DMS 273 (cell line): Measurements from ENCODE around the gene IER2.

ENCODE experiments used
- DNase-seq: peaks from one replicate; lab custom pipeline; 2025; ENCODE audit not compliant: unreplicated experiment; lab: John Stamatoyannopoulos, UW

The IER2 gene

GRCh38 chr19:13118424-13119193 lies 31.6 kb upstream of the IER2 start:
- peak; percentile 82 for DNase-seq

GRCh38 chr19:13119627-13120026 lies 30.6 kb upstream of the IER2 start:
- DNase-seq: no peak

- no peak for DNase-seq
Measured at GRCh38 chr19:13120031-13120430, 30.2 kb upstream of the IER2 start.

- DNase-seq: no peak
Measured at GRCh38 chr19:13120817-13121216, 29.4 kb upstream of the IER2 start.

- no peak for DNase-seq
Measured at GRCh38 chr19:13121551-13122274, 28.5 kb upstream of the IER2 start.

DNA sequence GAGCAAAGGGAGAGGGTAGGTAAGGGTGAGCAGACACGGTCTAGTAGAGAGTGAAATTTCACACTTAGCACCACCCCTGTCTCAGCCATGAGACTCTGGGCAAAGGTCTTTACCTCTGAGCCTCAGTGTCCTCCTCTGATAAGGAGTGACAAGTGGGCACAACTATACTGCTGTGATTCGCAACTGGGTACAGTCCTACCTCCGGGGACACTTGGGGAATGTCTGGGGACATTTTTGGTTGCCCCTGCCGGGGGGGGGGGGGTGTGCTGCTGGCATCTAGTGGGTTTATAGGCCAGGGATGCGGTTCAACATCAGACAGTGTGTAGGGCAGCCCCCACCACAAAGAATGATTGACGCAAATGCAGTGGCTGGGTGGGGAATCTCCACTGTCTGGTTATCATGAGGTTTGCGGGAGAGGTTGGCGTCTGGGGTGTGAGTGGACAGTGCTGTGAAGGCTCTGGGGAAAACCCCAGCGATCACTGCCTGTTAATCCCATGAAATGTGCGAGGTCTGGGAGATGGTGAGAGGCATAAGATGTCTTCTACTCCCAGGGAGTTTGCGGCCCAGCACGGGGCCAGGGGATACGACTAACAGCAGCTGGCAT lies 27.8 kb upstream of the IER2 start:
- DNase-seq: no peak

- DNase-seq: no peak
Measured at GRCh38 chr19:13122980-13123957, 26.9 kb upstream of the IER2 start.

DNA sequence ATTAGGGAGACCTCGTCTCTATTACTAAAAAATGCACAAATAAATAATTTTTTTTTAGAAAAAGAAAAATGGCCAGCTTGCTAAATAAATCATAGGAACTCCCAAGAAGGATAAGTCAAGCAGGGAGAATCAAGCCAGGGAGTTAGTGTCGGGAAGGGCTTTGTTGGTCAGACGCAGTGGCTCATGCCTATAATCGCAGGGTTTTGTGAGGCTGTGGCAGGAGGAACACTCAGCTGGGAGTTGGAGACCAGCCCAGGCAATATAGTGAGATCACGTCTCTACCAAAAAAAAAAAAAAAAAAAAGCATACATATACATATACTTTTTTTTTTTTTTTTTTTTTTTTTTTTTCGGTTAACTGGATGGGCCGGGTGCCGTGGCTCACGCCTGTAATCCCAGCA lies 23.2 kb upstream of the IER2 start:
- DNase-seq: no peak

DNA sequence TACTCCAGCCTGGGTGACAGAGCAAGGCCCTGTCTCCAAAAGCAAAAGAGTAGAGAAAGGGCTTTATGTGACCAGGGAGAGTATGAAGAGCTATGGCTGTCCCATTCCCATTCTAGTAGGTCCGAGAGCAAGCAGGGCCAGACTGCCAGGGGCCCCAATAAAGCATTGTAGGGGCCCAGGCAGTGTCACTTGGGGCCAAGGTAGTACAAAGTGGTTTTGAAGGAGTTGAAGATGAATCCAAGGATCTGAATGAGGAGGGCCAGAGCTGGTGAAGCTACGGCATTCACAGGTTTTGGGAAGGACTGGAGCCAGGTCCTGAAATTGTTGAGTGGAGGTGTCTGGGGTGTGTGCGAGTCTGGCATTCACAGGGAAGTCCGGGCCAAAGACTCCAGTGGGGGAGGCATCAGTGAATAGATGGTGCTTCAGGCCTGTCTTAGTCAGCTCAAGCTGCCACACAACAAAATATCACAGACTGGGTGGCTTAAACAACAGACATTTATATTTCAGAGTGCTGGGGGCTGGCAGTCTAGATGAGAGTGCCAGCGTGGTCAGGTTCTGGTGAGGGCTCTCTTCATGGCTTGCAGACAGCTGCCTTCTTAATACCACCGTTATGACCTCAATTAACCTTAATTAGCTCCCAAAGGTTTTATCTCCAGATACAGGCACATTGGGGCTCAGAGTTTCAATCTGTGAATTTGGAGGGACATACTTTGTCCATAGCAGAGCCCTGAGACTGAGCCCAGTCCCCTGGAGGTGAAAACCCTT lies 22.2 kb upstream of the IER2 start:
- no peak for DNase-seq

GRCh38 chr19:13128583-13128982 lies 21.6 kb upstream of the IER2 start:
- no peak for DNase-seq

DNA sequence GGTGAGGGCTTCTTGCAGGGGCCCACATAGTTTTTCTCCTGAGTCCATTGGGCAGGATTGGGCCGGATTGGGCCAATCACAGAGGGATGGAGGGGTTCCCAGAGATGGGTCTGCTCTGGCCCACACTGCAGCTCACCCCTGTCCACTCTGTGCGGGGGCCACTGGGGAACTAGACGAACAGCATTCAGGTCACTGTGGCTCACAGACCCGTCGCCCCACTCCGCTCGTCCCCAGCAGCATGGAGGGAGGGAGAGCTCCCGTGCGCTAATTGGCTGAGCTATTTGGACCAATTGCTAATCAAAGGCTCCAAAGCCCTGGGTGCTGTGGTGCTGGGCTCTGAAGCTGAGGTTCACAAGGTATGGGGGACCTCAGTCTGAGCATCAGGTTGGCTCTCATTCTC lies 20.8 kb upstream of the IER2 start:
- no peak for DNase-seq

DNA sequence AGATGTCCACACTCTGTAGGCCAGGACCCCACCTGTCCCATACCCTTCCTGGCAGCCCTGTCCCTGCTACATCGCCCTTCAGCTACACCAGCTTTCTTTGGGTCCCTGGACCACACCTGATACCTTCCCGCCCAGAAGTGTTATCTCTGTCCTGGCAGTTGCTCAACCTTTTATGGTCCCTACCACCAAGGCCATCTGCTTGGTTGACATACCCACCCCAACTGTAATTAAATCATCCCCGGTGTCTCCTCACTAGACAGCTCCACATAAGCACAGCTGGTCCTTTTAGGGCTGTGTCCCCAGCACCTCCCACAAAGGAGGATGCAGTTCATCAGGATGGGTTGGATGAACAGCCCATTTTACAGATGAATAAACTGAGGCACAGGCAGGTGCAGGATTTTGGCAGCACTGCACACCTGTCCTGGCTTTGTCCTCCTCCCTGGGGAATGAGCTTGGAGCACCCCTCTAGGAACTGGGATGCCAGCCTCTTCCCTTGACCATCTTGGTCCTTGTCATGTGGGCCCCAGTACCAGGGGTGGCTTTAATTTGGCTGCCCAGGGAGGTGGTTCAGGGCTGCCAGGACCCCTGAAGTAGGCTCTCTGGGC lies 19.2 kb upstream of the IER2 start:
- no peak for DNase-seq

DNA sequence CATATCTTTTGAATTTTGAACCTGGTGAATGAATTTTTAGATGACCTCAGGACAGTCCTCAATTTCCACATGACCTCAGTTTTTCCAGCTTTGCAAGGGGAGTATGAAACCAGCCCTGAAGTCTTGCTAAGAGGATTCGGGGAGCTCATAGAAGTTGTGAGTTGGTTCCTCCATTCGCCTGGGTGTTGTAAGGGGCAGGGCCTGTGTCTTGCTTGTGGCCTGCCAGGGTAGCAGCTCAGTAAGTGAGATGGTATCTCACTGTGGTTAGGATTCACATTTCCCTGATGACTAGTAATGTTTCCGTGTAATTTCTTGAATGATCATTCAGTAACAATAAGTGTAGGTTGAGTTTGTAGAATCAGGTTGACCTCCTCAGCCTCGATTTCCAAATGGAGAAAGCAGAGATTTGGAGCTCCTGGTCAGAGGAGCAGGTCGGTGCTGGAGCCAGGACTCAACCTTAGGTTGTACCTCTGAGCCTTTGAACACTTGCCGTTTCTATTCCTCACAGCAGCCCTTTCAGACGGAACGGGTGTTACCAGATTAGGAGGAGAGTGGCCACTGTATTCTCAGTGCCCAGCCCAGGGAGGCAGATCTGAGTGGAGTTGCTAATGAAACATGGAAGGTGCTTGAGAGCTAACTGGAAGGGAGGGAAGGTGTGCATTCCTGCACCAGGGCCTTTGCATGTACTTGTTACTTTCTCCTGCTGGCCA lies 17.6 kb upstream of the IER2 start:
- DNase-seq: no peak

DNA sequence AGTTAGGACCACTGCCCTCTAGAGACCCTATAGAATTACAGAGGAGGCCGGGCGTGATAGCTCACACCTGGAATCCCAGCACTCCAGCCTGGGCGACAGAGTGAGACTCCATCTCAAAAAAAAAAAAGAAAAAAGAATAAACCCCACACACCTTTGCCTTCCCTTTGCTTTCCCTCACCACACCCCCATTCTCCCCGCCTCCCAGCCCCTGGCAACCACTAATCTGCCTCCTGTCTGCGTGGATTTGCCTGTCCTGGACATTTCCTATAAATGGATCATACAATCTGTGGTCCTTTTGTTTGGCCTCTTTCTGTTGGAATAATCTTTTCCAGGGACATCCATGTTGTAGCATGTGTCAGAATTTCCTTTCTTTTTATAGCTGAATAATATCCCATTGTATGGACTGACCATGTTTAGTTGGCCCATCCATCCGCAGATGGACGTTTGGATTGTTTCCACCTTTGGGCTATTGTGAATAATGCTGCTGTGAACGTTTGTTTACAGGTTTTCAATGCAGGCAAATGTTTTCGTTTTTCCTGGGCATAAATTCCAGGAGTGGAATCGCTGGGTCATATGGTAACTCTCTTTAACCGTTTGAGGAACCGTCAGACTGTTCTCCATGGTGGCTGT lies 16.9 kb upstream of the IER2 start:
- no peak for DNase-seq

DNA sequence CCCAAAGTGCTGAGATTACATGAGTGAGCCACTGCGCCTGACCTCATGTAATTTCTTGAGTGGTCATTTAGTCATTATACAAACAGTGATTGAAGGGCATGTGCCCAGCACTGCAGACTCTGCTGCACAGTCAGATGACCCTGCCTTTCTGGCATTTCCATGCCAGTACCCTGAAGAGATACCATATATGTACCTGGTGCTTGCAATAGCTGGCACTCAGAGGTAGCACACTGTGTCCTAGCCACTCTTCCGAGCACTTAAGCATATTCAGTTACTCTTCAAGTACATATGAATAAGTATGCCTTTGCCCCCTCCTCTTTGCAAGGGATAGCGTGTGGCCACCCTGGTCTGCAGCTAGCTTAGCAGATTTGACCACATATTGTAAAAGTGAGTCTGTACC lies 15.6 kb upstream of the IER2 start:
- no peak for DNase-seq

DNA sequence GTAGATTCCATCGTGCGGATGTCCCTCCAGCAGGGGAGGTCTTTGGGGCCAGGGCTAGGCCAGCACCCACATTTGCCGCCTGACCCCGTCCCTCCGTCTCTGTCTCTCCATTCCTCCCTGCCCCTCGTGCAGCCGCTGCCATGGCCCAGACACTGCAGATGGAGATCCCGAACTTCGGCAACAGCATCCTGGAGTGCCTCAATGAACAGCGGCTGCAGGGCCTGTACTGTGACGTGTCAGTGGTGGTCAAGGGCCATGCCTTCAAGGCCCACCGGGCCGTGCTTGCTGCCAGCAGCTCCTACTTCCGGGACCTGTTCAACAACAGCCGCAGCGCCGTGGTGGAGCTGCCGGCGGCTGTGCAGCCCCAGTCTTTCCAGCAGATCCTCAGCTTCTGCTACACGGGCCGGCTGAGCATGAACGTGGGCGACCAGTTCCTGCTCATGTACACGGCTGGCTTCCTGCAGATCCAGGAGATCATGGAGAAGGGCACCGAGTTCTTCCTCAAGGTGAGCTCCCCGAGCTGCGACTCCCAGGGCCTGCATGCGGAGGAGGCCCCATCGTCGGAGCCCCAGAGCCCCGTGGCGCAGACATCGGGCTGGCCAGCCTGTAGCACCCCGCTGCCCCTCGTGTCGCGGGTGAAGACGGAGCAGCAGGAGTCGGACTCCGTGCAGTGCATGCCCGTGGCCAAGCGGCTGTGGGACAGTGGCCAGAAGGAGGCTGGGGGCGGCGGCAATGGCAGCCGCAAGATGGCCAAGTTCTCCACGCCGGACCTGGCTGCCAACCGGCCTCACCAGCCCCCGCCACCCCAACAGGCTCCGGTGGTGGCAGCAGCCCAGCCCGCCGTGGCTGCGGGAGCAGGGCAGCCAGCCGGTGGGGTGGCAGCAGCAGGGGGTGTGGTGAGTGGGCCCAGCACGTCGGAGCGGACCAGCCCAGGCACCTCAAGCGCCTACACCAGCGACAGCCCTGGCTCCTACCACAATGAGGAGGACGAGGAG lies 14.8 kb upstream of the IER2 start:
- DNase-seq: no peak

- DNase-seq: no peak
Measured at GRCh38 chr19:13137290-13137794, 12.9 kb upstream of the IER2 start.
